HepG2 (cell line): Measurements from ENCODE around the gene STK40. TPM values are rescaled to one million over a fixed set of nuclear protein-coding genes. Genes with fewer than 3 reads are reported as not detected.

Experiments
- ATAC-seq: fragments of 200-7000 bp; cut with Tn5 transposase; 3 replicates; pipeline ENCODE4 v1.9.1; 2020; ENCODE audit warnings: mild to moderate bottlenecking, moderate library complexity
- BruUV-seq: library from RNA; stranded (reverse); fragments of 400-500 nt; replicated peaks from 2 replicates; lab custom pipeline; 2021; lab: Mats Ljungman, UMichigan
- CTCF ChIA-PET: fragments of 300-600 bp; formaldehyde crosslinking; extraction: SDS; loops from one replicate; lab custom pipeline; 2021; ENCODE audit warnings: low total read pairs, inconsistent platforms, low intra/inter-chr PET ratio; lab: Yijun Ruan, JAX
- POLR2A ChIA-PET: fragments of 350-600 bp; sonication (Branson Sonifier 250); formaldehyde crosslinking; loops from one replicate; lab custom pipeline; 2020; ENCODE audit warnings: antibody characterized with exemption, inconsistent platforms; lab: Yijun Ruan, JAX
- DNase-seq: peaks from one replicate; pipeline ENCODE4 v3.0.0-alpha.2; 2015; ENCODE audit warnings: low spot score
- FAIRE-seq: peaks from 3 replicates; lab custom pipeline; 2011; peaks lifted over from hg19 to GRCh38; lab: Jason Lieb, UNC
- H2AFZ ChIP-seq: one replicate; pipeline ENCODE4 v1.6.1; 2011; ENCODE audit warnings: low read length, inconsistent platforms
- H3K27ac ChIP-seq: fragments of 300-600 bp; 3 replicates; pipeline ENCODE4 v1.8.0; 2011; ENCODE audit warnings: mixed run types, mild to moderate bottlenecking, mixed read lengths, low read length, inconsistent platforms; ENCODE audit not compliant: insufficient read depth; ENCODE audit errors: extremely low read length
- H3K27me3 ChIP-seq, 2 experiments: fragments of 200-600 bp in 1 of 2; 2 replicates in 1 of 2; 3 replicates in 1 of 2; pipeline versions ENCODE4 v1.6.0 to v1.8.0; 2011; ENCODE audit warnings: low read length in 2 of 2, mild to moderate bottlenecking in 2 of 2, moderate library complexity in 2 of 2, inconsistent platforms in 1 of 2; ENCODE audit not compliant: insufficient read depth in 2 of 2, control insufficient read depth in 1 of 2
- H3K36me3 ChIP-seq, 2 experiments: fragments of 200-600 bp in 1 of 2; replicated peaks in 1 of 2; 2 replicates in 1 of 2; 3 replicates in 1 of 2; pipeline versions ENCODE4 v1.5.1 to v1.8.0; 2011; ENCODE audit warnings: low read length in 2 of 2, inconsistent platforms in 1 of 2; ENCODE audit not compliant: insufficient read depth in 2 of 2, control insufficient read depth in 1 of 2
- H3K4me1 ChIP-seq: 2 replicates; pipeline ENCODE4 v1.5.1; 2012; ENCODE audit warnings: low read length, inconsistent platforms; ENCODE audit not compliant: insufficient read depth
- H3K4me2 ChIP-seq: 2 replicates; pipeline ENCODE4 v1.6.0; 2011; ENCODE audit warnings: low read depth, low read length, inconsistent platforms
- H3K4me3 ChIP-seq, 3 experiments: fragments of 200-600 bp in 1 of 3; sonication (generic), shearing (Covaris generic) in 1 of 3; replicated peaks in 1 of 3; 2 replicates each; pipeline ENCODE4 v1.5.1; 2011 to 2016; ENCODE audit warnings: low read length in 3 of 3, inconsistent platforms in 2 of 3, low read depth in 2 of 3, mild to moderate bottlenecking in 2 of 3, control low read depth in 1 of 3, mixed read lengths in 1 of 3; ENCODE audit not compliant: insufficient read depth in 1 of 3
- H3K79me2 ChIP-seq: one replicate; pipeline ENCODE4 v1.6.1; 2011; ENCODE audit warnings: low read length, inconsistent platforms; ENCODE audit not compliant: insufficient read depth
- H3K9ac ChIP-seq: 2 replicates; pipeline ENCODE4 v1.6.0; 2011; ENCODE audit warnings: mild to moderate bottlenecking, low read depth, low read length, inconsistent platforms; ENCODE audit not compliant: insufficient read depth
- H3K9me3 ChIP-seq: 2 replicates; pipeline ENCODE4 v1.5.1; 2012; ENCODE audit warnings: mild to moderate bottlenecking, low read length
- H4K20me1 ChIP-seq: 2 replicates; pipeline ENCODE4 v1.6.0; 2011; ENCODE audit warnings: inconsistent platforms, mild to moderate bottlenecking, low read length, moderate library complexity; ENCODE audit not compliant: insufficient read depth
- HOXA3 ChIP-seq: sonication (generic); formaldehyde crosslinking; IDR thresholded peaks from 2 replicates; pipeline ENCODE4 v1.5.0; 2020; ENCODE audit warnings: missing genetic modification reagents
- KAT8 ChIP-seq: IDR thresholded peaks from 2 replicates; pipeline ENCODE4 v1.6.1; 2016; ENCODE audit warnings: missing genetic modification reagents, missing compliant biosample characterization
- MAFG ChIP-seq: sonication (generic); formaldehyde crosslinking; IDR thresholded peaks from 2 replicates; pipeline ENCODE4 v1.5.1; 2020; ENCODE audit warnings: mild to moderate bottlenecking, missing genetic modification reagents
- MLX ChIP-seq: IDR thresholded peaks from 2 replicates; pipeline ENCODE4 v1.6.1; 2016
- ZIK1 ChIP-seq: sonication (generic); formaldehyde crosslinking; IDR thresholded peaks from 2 replicates; pipeline ENCODE4 v1.5.0; 2020; ENCODE audit warnings: mild to moderate bottlenecking, low read depth, missing genetic modification reagents, borderline replicate concordance
- ZNF276 ChIP-seq: sonication (generic); formaldehyde crosslinking; IDR thresholded peaks from 2 replicates; pipeline ENCODE4 v1.4.0; 2020; ENCODE audit warnings: mild to moderate bottlenecking, low read depth, missing genetic modification reagents
- ZNF530 ChIP-seq: sonication (generic); formaldehyde crosslinking; IDR thresholded peaks from 2 replicates; pipeline ENCODE4 v1.5.0; 2020; ENCODE audit warnings: low read depth, mild to moderate bottlenecking, missing genetic modification reagents
- ZNF574 ChIP-seq: sonication (generic); formaldehyde crosslinking; IDR thresholded peaks from 2 replicates; pipeline ENCODE4 v1.4.0; 2020; ENCODE audit warnings: missing genetic modification reagents
- WGBS: methylation state at CpG from one replicate; pipeline ENCODE4 v1.1.6; 2017; ENCODE audit warnings: low lambda C conversion rate; 5-methylcytosine and 5-hydroxymethylcytosine counted together
- in situ Hi-C: cut with HindIII; loops from 2 replicates; pipeline ENCODE4 v1.10.0; 2017; ENCODE audit warnings: low pct_unique_long_range_greater_than_20kb; ENCODE audit not compliant: extremely low pct_ligation_motif_present
- intact Hi-C: fragments of 100-400 bp; cut with micrococcal nuclease; formaldehyde crosslinking; loops from one replicate; pipeline ENCODE4 v1.10.0; 2022; ENCODE audit not compliant: unreplicated experiment
- polyA plus RNA-seq, 8 experiments: library from polyadenylated mRNA; depleted of rRNA in 3 of 8; stranded (reverse) in 7 of 8; unstranded in 1 of 8; fragments of >200 nt; fragmentation: Illumina TruSeq in 4 of 8; extraction: Trizol in 4 of 8; gene quantifications; 2 replicates each; pipeline versions ENCODE4 v1.2.1 to v1.2.3, GENCODE V29; 2011 to 2016; ENCODE audit warnings: low read depth in 4 of 8, missing spikeins in 1 of 8, mixed read lengths in 1 of 8; ENCODE audit not compliant: insufficient read depth in 1 of 8
- total RNA-seq, 5 experiments: library from RNA; depleted of rRNA; stranded (reverse); fragments of >200 nt; fragmentation: Illumina TruSeq; extraction: Trizol; gene quantifications; 2 replicates each; pipeline ENCODE4 v1.2.3, GENCODE V29; 2016; ENCODE audit warnings: low read depth in 1 of 5
- TF ChIP-seq, protein P1 (sequence below): sonication (generic); formaldehyde crosslinking; IDR thresholded peaks from 2 replicates; pipeline ENCODE4 v1.8.0; 2022; ENCODE audit warnings: mild to moderate bottlenecking, missing genetic modification reagents, borderline replicate concordance
- TF ChIP-seq, protein P2 (sequence below): sonication (generic); formaldehyde crosslinking; IDR thresholded peaks from 2 replicates; pipeline ENCODE4 v1.4.0; 2020; ENCODE audit warnings: mild to moderate bottlenecking, missing genetic modification reagents, borderline replicate concordance

Gene STK40
- total and polyA plus RNA-seq, 2 of the 13 experiments (the other 11 are each of a cell fraction or from before 2014, with no cell fraction given) = 33.8 to 35.1 TPM

- 0 out of 2 replicates have a peak, but pooled peaks have one; percentile 14 for TF ChIP-seq ZNF574
- TF ChIP-seq, all 625 proteins: peak for 19
Measured at GRCh38 chr1:36420836-36421317, 35.2 kb upstream of the STK40 start (continued).

GRCh38 chr1:36420409-36420808 is 34.7 kb upstream of the STK40 start:
- Histone ChIP-seq H2AFZ (no peak overlapping the region), H4K20me1 (no peaks in the 10 kb centered on the region), H3K27me3 (no peaks in the 10 kb centered on the region), H3K4me3 (no peak overlapping the region), H3K4me1 (peaks cover 13% of the 10 kb centered on the region), H3K9me3 (no peaks in the 10 kb centered on the region), H3K36me3 (no peaks in the 10 kb centered on the region; a peak in 1 of 5 replicates), H3K79me2 (no peaks in the 10 kb centered on the region), H3K27ac (no peak overlapping the region), H3K4me2 (no peak overlapping the region), H3K9ac (no peak overlapping the region)
- CTCF ChIA-PET = interaction anchor here (2.3 kb wide), 1 partner anchor 78 kb away, joined by 24 read pairs; no protein-coding TSS in a partner anchor
- in situ Hi-C loops (loop anchor here (5.0 kb wide), 1 partner anchor 78 kb away; no protein-coding TSS in a partner anchor), intact Hi-C loops (loop anchor here (2.0 to 10.0 kb wide), 4 partner anchors 38 to 276 kb away; partner anchors contain the start of gene TRAPPC3)
- ATAC-seq (no peak), DNase-seq (no peak), FAIRE-seq (no peak)
- BruUV-seq = no TSS peak
- POLR2A ChIA-PET = no interaction called here
- WGBS = 73% methylated on average over 5 of the region's 5 CpGs
- TF ChIP-seq, protein P1, sequence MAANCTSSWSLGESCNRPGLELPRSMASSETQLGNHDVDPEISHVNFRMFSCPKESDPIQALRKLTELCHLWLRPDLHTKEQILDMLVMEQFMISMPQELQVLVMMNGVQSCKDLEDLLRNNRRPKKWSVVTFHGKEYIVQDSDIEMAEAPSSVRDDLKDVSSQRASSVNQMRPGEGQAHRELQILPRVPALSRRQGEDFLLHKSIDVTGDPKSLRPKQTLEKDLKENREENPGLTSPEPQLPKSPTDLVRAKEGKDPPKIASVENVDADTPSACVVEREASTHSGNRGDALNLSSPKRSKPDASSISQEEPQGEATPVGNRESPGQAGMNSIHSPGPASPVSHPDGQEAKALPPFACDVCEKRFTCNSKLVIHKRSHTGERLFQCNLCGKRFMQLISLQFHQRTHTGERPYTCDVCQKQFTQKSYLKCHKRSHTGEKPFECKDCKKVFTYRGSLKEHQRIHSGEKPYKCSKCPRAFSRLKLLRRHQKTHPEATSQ (CRISPR knock-in tag) = no peak
- TF ChIP-seq KAT8 (CRISPR knock-in tag) (no peak), ZNF530 (CRISPR knock-in tag) (no peak), ZIK1 (CRISPR knock-in tag) (no peak), ZNF276 (CRISPR knock-in tag) (no peak), HOXA3 (CRISPR knock-in tag) (no peak), MLX (CRISPR knock-in tag) (no peak), MAFG (CRISPR knock-in tag) (no peak)
- TF ChIP-seq, protein P2, sequence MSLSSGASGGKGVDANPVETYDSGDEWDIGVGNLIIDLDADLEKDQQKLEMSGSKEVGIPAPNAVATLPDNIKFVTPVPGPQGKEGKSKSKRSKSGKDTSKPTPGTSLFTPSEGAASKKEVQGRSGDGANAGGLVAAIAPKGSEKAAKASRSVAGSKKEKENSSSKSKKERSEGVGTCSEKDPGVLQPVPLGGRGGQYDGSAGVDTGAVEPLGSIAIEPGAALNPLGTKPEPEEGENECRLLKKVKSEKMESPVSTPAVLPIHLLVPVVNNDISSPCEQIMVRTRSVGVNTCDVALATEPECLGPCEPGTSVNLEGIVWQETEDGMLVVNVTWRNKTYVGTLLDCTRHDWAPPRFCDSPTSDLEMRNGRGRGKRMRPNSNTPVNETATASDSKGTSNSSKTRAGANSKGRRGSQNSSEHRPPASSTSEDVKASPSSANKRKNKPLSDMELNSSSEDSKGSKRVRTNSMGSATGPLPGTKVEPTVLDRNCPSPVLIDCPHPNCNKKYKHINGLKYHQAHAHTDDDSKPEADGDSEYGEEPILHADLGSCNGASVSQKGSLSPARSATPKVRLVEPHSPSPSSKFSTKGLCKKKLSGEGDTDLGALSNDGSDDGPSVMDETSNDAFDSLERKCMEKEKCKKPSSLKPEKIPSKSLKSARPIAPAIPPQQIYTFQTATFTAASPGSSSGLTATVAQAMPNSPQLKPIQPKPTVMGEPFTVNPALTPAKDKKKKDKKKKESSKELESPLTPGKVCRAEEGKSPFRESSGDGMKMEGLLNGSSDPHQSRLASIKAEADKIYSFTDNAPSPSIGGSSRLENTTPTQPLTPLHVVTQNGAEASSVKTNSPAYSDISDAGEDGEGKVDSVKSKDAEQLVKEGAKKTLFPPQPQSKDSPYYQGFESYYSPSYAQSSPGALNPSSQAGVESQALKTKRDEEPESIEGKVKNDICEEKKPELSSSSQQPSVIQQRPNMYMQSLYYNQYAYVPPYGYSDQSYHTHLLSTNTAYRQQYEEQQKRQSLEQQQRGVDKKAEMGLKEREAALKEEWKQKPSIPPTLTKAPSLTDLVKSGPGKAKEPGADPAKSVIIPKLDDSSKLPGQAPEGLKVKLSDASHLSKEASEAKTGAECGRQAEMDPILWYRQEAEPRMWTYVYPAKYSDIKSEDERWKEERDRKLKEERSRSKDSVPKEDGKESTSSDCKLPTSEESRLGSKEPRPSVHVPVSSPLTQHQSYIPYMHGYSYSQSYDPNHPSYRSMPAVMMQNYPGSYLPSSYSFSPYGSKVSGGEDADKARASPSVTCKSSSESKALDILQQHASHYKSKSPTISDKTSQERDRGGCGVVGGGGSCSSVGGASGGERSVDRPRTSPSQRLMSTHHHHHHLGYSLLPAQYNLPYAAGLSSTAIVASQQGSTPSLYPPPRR (CRISPR knock-in tag) = no peak
